Measurements from ENCODE around the gene OLFML2A.

The OLFML2A gene

DNA sequence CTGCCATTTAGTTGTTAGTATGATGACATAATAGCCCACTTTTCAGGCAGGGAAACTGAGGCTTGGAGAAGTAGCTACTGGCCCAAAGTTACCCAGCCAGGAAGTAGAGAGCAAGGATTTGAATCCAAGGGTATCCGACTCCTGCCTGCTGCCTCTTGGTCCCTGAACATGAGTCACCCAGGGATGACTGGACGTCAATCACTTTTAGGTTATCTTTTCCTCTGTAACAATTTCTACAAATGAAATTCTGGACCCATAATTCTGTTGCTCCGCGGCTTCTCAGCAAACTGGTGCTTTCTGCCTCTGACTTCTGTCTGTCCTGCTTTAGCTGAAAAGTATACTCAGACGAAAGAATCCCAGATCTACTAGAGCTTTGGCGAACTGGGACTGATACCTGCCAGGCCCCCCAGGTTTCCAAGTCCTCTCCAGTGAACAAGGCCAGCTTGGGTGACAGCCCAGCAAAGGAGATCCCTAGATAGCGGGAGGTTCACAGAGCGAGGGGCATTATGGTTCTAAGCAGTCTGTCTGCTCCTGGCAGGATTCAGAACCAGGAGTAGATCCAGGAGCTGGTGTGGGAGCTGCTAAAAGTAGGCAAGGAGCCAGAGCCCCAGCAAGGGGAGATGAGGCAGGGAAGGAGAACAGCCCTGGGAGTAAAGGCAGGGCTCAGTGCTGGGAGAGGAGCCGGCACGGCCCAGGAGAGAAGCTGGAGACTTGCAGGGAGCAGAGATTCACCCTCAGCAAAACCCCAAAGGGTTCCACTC, 20.6 kb downstream of the OLFML2A start:
- no peak overlapping the region for H3K4me3 ChIP-seq (replicated peaks in 1 of 2; ENCODE audit: low read depth in 2 of 2, low read length in 2 of 2)
- peak in 1 of 2 donors; percentile 82 for DNase-seq (ENCODE audit: low read depth in 2 of 2)
- TF ChIP-seq CTCF (IDR thresholded peaks at IDR 0.05; ENCODE audit: low read depth, low read length), result no peak

GRCh38 chr9:124799274-124800006, 22.5 kb downstream of the OLFML2A start:
- TF ChIP-seq CTCF (IDR thresholded peaks at IDR 0.05; ENCODE audit: low read depth, low read length), result no peak
- H3K4me3 ChIP-seq (replicated peaks in 1 of 2; ENCODE audit: low read depth in 2 of 2, low read length in 2 of 2), result no peak overlapping the region
- DNase-seq (ENCODE audit: low read depth in 2 of 2), result no peak

GRCh38 chr9:124800306-124801259, 23.6 kb downstream of the OLFML2A start:
- DNase-seq (ENCODE audit: low read depth in 2 of 2), result peak; percentile 22 to 84
- no peak overlapping the region for H3K4me3 ChIP-seq (replicated peaks in 1 of 2; ENCODE audit: low read depth in 2 of 2, low read length in 2 of 2)
- no peak for TF ChIP-seq CTCF (IDR thresholded peaks at IDR 0.05; ENCODE audit: low read depth, low read length)

DNA sequence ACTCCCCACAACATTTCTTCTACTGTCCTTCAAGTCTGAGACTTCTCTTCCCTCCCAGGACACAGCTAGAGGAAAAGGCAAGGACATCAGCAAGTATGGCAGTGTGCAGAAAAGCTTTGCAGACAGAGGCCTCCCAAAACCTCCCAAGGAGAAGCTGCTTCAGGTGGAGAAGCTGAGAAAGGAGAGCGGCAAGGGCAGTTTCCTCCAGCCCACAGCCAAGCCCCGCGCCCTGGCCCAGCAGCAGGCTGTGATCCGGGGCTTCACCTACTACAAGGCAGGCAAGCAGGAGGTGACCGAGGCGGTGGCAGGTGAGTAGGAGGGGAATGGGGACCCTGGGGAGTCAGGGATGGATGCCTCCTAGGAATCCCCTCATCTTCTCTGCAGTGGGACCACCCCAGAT, 24.4 kb downstream of the OLFML2A start:
- DNase-seq (ENCODE audit: low read depth in 2 of 2), result no peak
- H3K4me3 ChIP-seq (replicated peaks in 1 of 2; ENCODE audit: low read depth in 2 of 2, low read length in 2 of 2), result no peak overlapping the region
- no peak for TF ChIP-seq CTCF (IDR thresholded peaks at IDR 0.05; ENCODE audit: low read depth, low read length)

- no peak for DNase-seq (ENCODE audit: low read depth in 2 of 2)
- H3K4me3 ChIP-seq (replicated peaks in 1 of 2; ENCODE audit: low read depth in 2 of 2, low read length in 2 of 2), result no peak overlapping the region
- no peak for TF ChIP-seq CTCF (IDR thresholded peaks at IDR 0.05; ENCODE audit: low read depth, low read length)
These were observed 25.5 kb downstream of the OLFML2A start for GRCh38 chr9:124802426-124802825.

- no peak for DNase-seq (ENCODE audit: low read depth in 2 of 2)
- no peak for TF ChIP-seq CTCF (IDR thresholded peaks at IDR 0.05; ENCODE audit: low read depth, low read length)
- no peak overlapping the region for H3K4me3 ChIP-seq (replicated peaks in 1 of 2; ENCODE audit: low read depth in 2 of 2, low read length in 2 of 2)
These were observed 27.0 kb downstream of the OLFML2A start for GRCh38 chr9:124803911-124804310.

All from cardiac fibroblast (primary cell).